ENCODE data around the gene RASSF4. TPM values are rescaled to one million over a fixed set of nuclear protein-coding genes. Genes with fewer than 3 reads are reported as not detected.

The RASSF4 gene
- total and polyA plus RNA-seq, 9 of the 15 experiments (the other 6 are each of a cell fraction or from before 2014, with no cell fraction given): 0.01 to 0.62 (median 0.11) TPM; not detected in 3

GRCh38 chr10:45001381-45002148 is 42.0 kb downstream of the RASSF4 start (continued):
- TF ChIP-seq E2F5 (CRISPR knock-in tag; IDR thresholded peaks at IDR 0.05) (no peak), ZNF347 (CRISPR knock-in tag; IDR thresholded peaks at IDR 0.05; ENCODE audit: low read depth) (no peak), FOXJ2 (tag; IDR thresholded peaks at IDR 0.05) (no peak), CREB3L1 (IDR thresholded peaks at IDR 0.05; ENCODE audit: borderline replicate concordance, low read depth) (0 out of 2 replicates have a peak, but pooled peaks have one; percentile 9), RBM14 (IDR thresholded peaks at IDR 0.05; ENCODE audit: borderline replicate concordance, insufficient read depth, low read depth, low read length) (no peak), SIRT6 (IDR thresholded peaks at IDR 0.05; ENCODE audit: low read depth, low read length) (no peak), JUN (IDR thresholded peaks at IDR 0.05; ENCODE audit: borderline replicate concordance, low read depth, low read length) (no peak), JUN (CRISPR knock-in tag; IDR thresholded peaks at IDR 0.05; ENCODE audit: borderline replicate concordance) (no peak), LEF1 (IDR thresholded peaks at IDR 0.05) (no peak), ARHGAP35 (IDR thresholded peaks at IDR 0.05; ENCODE audit: partially characterized antibody) (peak; percentile 48), ETV6 (IDR thresholded peaks at IDR 0.05; ENCODE audit: borderline replicate concordance in 1 of 2, low read depth in 2 of 2, low read length in 1 of 2) (no peak), ETV6 (CRISPR knock-in tag; IDR thresholded peaks at IDR 0.05; ENCODE audit: borderline replicate concordance) (no peak), ZNF785 (CRISPR knock-in tag; IDR thresholded peaks at IDR 0.05) (no peak), MTA1 (IDR thresholded peaks at IDR 0.05; ENCODE audit: borderline replicate concordance) (no peak), RFX5 (IDR thresholded peaks at IDR 0.05; ENCODE audit: low read depth, low read length) (no peak)
- TF ChIP-seq, protein P1, sequence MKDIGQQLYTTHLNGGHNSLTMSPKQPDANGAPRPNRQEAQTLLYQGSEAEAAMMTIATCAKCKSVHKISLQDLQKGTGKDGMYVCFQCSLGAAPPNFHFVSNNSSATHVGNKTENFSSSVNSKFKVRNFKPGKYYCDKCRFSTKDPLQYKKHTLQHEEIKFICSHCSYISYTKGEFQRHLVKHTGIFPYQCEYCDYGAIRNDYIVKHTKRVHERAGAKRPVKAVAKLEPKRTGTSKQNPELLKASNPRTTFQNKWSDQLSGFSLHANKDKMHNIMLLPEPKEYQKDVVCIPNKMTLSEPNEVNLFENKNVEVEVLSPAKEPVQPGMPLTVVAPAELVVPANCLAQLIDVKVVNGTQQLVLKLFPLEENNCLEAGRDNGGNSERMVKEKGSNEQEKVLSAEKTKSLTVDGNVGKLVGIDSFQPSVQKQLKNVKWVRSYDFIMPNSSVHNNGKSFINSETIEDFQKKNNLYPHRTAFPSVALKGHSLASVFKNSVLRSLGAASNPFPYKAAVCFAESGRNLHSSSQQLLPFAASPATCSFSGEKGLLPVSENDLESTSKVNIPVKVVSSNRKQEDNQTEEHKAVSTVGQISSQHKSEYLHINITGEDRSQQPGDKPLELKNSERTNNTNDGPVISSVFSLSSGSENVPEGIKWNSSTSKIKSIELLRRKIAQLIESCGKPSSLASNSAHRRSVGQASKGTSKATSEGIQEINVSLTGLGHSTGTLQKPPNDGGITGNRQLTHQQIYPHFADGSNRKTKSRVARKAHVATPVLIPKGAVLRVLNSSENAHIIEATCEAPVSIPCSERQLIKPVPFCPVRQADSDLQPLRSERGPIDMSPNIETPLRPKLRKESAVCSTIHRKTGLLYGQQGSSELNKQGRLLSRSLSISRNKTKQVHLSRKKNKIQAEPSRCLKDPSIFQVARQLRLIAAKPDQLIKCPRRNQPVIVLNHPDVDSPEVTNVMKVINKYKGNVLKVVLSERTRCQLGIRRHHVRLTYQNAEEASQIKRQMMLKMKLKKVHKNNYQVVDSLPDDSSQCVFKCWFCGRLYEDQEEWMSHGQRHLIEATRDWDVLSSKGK (CRISPR knock-in tag; IDR thresholded peaks at IDR 0.05): no peak
- TF ChIP-seq, protein P2, sequence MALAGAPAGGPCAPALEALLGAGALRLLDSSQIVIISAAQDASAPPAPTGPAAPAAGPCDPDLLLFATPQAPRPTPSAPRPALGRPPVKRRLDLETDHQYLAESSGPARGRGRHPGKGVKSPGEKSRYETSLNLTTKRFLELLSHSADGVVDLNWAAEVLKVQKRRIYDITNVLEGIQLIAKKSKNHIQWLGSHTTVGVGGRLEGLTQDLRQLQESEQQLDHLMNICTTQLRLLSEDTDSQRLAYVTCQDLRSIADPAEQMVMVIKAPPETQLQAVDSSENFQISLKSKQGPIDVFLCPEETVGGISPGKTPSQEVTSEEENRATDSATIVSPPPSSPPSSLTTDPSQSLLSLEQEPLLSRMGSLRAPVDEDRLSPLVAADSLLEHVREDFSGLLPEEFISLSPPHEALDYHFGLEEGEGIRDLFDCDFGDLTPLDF (CRISPR knock-in tag; IDR thresholded peaks at IDR 0.05): no peak
- TF ChIP-seq, protein P3, sequence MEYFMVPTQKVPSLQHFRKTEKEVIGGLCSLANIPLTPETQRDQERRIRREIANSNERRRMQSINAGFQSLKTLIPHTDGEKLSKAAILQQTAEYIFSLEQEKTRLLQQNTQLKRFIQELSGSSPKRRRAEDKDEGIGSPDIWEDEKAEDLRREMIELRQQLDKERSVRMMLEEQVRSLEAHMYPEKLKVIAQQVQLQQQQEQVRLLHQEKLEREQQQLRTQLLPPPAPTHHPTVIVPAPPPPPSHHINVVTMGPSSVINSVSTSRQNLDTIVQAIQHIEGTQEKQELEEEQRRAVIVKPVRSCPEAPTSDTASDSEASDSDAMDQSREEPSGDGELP (CRISPR knock-in tag; IDR thresholded peaks at IDR 0.05; ENCODE audit: borderline replicate concordance): peak; percentile 8; the same call in 1 of the 2 replicates
